Globus pallidus (tissue), 1 donor: ENCODE results near the gene MARK3.
"Not testable (repeated sequence)": the region's sequence is repeated elsewhere in the genome, so short reads cannot be mapped to it uniquely, and the experiment has no call there.

Experiments
- DNase-seq: peaks from one replicate; pipeline ENCODE4 v3.0.0-alpha.2; 2015; ENCODE audit warnings: low spot score

MARK3 gene

GRCh38 chr14:103385152-103385928 is at the start of gene MARK3:
MARK3 (plus strand) TSS chr14:103385415; CDS start chr14:103386030, 615 bp downstream.
- DNase-seq = peak; percentile 97

- DNase-seq = no peak
These were observed 49.0 kb upstream of the MARK3 start for GRCh38 chr14:103336191-103336590.

GRCh38 chr14:103337794-103338193 is 47.4 kb upstream of the MARK3 start:
- no peak for DNase-seq

GRCh38 chr14:103339561-103339960 is 45.7 kb upstream of the MARK3 start:
- no peak for DNase-seq

GRCh38 chr14:103340480-103341212 is 44.6 kb upstream of the MARK3 start:
- DNase-seq = no peak

GRCh38 chr14:103341250-103342129 is 43.7 kb upstream of the MARK3 start:
- no peak for DNase-seq

- no peak for DNase-seq
These were observed 41.9 kb upstream of the MARK3 start for GRCh38 chr14:103343164-103343879.

GRCh38 chr14:103343905-103344797 is 41.1 kb upstream of the MARK3 start:
- DNase-seq = no peak

- DNase-seq = no peak
These were observed 38.9 kb upstream of the MARK3 start for GRCh38 chr14:103346286-103346685.

GRCh38 chr14:103347091-103347815 is 38.0 kb upstream of the MARK3 start:
- DNase-seq = no peak

- DNase-seq = no peak
These were observed 37.1 kb upstream of the MARK3 start for GRCh38 chr14:103348154-103348553.

GRCh38 chr14:103349982-103350381 is 35.2 kb upstream of the MARK3 start:
- DNase-seq = no peak

- DNase-seq = no peak
These were observed 31.9 kb upstream of the MARK3 start for GRCh38 chr14:103353362-103353761.

- no peak for DNase-seq
These were observed 31.1 kb upstream of the MARK3 start for GRCh38 chr14:103354141-103354540.

GRCh38 chr14:103356024-103356682 is 29.1 kb upstream of the MARK3 start:
- no peak for DNase-seq

GRCh38 chr14:103357552-103357951 is 27.7 kb upstream of the MARK3 start:
- not testable (repeated sequence) for DNase-seq

- no peak for DNase-seq
These were observed 24.7 kb upstream of the MARK3 start for GRCh38 chr14:103360548-103360947.

- DNase-seq = no peak
These were observed 23.3 kb upstream of the MARK3 start for GRCh38 chr14:103361867-103362266.

- no peak for DNase-seq
These were observed 22.4 kb upstream of the MARK3 start for GRCh38 chr14:103362780-103363179.
